Measurements from ENCODE around the gene IL10.

GRCh38 chr1:206723805-206724472, 48.4 kb downstream of the IL10 start:
- TF ChIP-seq POLR2A (IDR thresholded peaks at IDR 0.05) (no peak), CTCF (IDR thresholded peaks at IDR 0.05) (no peak)

Data from tibial nerve (tissue), 3 donors.